HepG2 (cell line): ENCODE data around the gene SRF. TPM values are rescaled to one million over a fixed set of nuclear protein-coding genes. Genes with fewer than 3 reads are reported as not detected.

Source experiments
- CBFB ChIP-seq: sonication (generic); formaldehyde crosslinking; IDR thresholded peaks from 2 replicates; pipeline ENCODE4 v1.4.0; 2020; ENCODE audit warnings: missing genetic modification reagents
- GFI1 ChIP-seq: sonication (generic); formaldehyde crosslinking; IDR thresholded peaks from 2 replicates; pipeline ENCODE4 v1.5.0; 2020; ENCODE audit warnings: missing genetic modification reagents, mild to moderate bottlenecking, borderline replicate concordance
- IKZF4 ChIP-seq: sonication (generic); formaldehyde crosslinking; IDR thresholded peaks from 2 replicates; pipeline ENCODE4 v1.5.1; 2020; ENCODE audit warnings: borderline replicate concordance, mild to moderate bottlenecking, low read depth, missing genetic modification reagents; ENCODE audit errors: not compliant biosample characterization
- NFKB2 ChIP-seq: sonication (generic); formaldehyde crosslinking; IDR thresholded peaks from 2 replicates; pipeline ENCODE4 v1.4.0; 2020; ENCODE audit warnings: missing genetic modification reagents, borderline replicate concordance
- RBFOX2 ChIP-seq: fragments of 200-400 bp; formaldehyde crosslinking; IDR thresholded peaks from 2 replicates; pipeline ENCODE4 v1.6.1; 2017; ENCODE audit warnings: low read depth, mild to moderate bottlenecking, low read length
- REXO4 ChIP-seq: sonication (generic); formaldehyde crosslinking; IDR thresholded peaks from 2 replicates; pipeline ENCODE4 v1.8.0; 2022; ENCODE audit warnings: missing genetic modification reagents, mild to moderate bottlenecking, borderline replicate concordance
- RORA ChIP-seq: sonication (generic); formaldehyde crosslinking; IDR thresholded peaks from 2 replicates; pipeline ENCODE4 v1.5.0; 2020; ENCODE audit warnings: mild to moderate bottlenecking, missing genetic modification reagents, moderate library complexity
- SKI ChIP-seq: fragments of 450-650 bp; IDR thresholded peaks from one replicate; pipeline ENCODE4 v1.6.1; 2018; ENCODE audit warnings: mild to moderate bottlenecking; ENCODE audit not compliant: partially characterized antibody
- TIGD3 ChIP-seq: sonication (generic); formaldehyde crosslinking; IDR thresholded peaks from 2 replicates; pipeline ENCODE4 v1.5.1; 2020; ENCODE audit warnings: mild to moderate bottlenecking, missing genetic modification reagents, borderline replicate concordance
- ZNF609 ChIP-seq: sonication (generic); formaldehyde crosslinking; IDR thresholded peaks from 2 replicates; pipeline ENCODE4 v1.4.0; 2020; ENCODE audit warnings: mild to moderate bottlenecking, missing genetic modification reagents, borderline replicate concordance
- ZNF749 ChIP-seq: sonication (generic); formaldehyde crosslinking; IDR thresholded peaks from 2 replicates; pipeline ENCODE4 v1.8.0; 2022; ENCODE audit warnings: mild to moderate bottlenecking, missing genetic modification reagents, moderate library complexity, borderline replicate concordance
- ZNF83 ChIP-seq: sonication (generic); formaldehyde crosslinking; IDR thresholded peaks from 2 replicates; pipeline ENCODE4 v1.4.0; 2020; ENCODE audit warnings: missing genetic modification reagents, mild to moderate bottlenecking, borderline replicate concordance
- polyA plus RNA-seq, 8 experiments: library from polyadenylated mRNA; depleted of rRNA in 3 of 8; stranded (reverse) in 7 of 8; unstranded in 1 of 8; fragments of >200 nt; fragmentation: Illumina TruSeq in 4 of 8; extraction: Trizol in 4 of 8; gene quantifications; 2 replicates each; pipeline versions ENCODE4 v1.2.1 to v1.2.3, GENCODE V29; 2011 to 2016; ENCODE audit warnings: low read depth in 4 of 8, missing spikeins in 1 of 8, mixed read lengths in 1 of 8; ENCODE audit not compliant: insufficient read depth in 1 of 8
- total RNA-seq, 5 experiments: library from RNA; depleted of rRNA; stranded (reverse); fragments of >200 nt; fragmentation: Illumina TruSeq; extraction: Trizol; gene quantifications; 2 replicates each; pipeline ENCODE4 v1.2.3, GENCODE V29; 2016; ENCODE audit warnings: low read depth in 1 of 5
- TF ChIP-seq, protein P1 (sequence below): sonication (generic); formaldehyde crosslinking; IDR thresholded peaks from 2 replicates; pipeline ENCODE4 v1.4.0; 2020; ENCODE audit warnings: mild to moderate bottlenecking, missing genetic modification reagents
- TF ChIP-seq, protein P2 (sequence below): sonication (generic); formaldehyde crosslinking; IDR thresholded peaks from 2 replicates; pipeline ENCODE4 v1.8.1; 2022; ENCODE audit warnings: mild to moderate bottlenecking, missing genetic modification reagents
- TF ChIP-seq, protein P3 (sequence below): sonication (generic); formaldehyde crosslinking; IDR thresholded peaks from 2 replicates; pipeline ENCODE4 v1.4.0; 2020; ENCODE audit warnings: missing genetic modification reagents, low read depth, mild to moderate bottlenecking, borderline replicate concordance
- TF ChIP-seq, protein P4 (sequence below): sonication (generic); formaldehyde crosslinking; IDR thresholded peaks from 2 replicates; pipeline ENCODE4 v1.5.0; 2020; ENCODE audit warnings: missing genetic modification reagents, mild to moderate bottlenecking, borderline replicate concordance

SRF gene
- total and polyA plus RNA-seq, 2 of the 13 experiments (the other 11 are each of a cell fraction or from before 2014, with no cell fraction given) = 25.5 to 44.1 TPM

- peak; percentile 49 for TF ChIP-seq SKI
- TF ChIP-seq RORA (CRISPR knock-in tag) = no peak
- TF ChIP-seq TIGD3 (CRISPR knock-in tag) = peak; percentile 86; the same call in 1 of the 2 replicates
- peak; percentile 26 for TF ChIP-seq ZNF83
- TF ChIP-seq, protein P1, sequence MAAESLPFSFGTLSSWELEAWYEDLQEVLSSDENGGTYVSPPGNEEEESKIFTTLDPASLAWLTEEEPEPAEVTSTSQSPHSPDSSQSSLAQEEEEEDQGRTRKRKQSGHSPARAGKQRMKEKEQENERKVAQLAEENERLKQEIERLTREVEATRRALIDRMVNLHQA (CRISPR knock-in tag) = no peak
- TF ChIP-seq, protein P2, sequence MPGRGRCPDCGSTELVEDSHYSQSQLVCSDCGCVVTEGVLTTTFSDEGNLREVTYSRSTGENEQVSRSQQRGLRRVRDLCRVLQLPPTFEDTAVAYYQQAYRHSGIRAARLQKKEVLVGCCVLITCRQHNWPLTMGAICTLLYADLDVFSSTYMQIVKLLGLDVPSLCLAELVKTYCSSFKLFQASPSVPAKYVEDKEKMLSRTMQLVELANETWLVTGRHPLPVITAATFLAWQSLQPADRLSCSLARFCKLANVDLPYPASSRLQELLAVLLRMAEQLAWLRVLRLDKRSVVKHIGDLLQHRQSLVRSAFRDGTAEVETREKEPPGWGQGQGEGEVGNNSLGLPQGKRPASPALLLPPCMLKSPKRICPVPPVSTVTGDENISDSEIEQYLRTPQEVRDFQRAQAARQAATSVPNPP (CRISPR knock-in tag) = peak; percentile 96
- TF ChIP-seq NFKB2 (CRISPR knock-in tag) = peak; percentile 96; the same call in 1 of the 2 replicates
- peak; percentile 96 for TF ChIP-seq ZNF749 (CRISPR knock-in tag)
- TF ChIP-seq, protein P3, sequence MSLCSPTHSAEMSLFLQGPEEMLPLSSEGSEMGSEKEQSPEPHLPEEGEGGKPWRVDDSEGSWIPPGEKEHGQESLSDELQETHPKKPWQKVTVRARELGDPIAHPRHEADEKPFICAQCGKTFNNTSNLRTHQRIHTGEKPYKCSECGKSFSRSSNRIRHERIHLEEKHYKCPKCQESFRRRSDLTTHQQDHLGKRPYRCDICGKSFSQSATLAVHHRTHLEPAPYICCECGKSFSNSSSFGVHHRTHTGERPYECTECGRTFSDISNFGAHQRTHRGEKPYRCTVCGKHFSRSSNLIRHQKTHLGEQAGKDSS = peak; percentile 86
- TF ChIP-seq GFI1 (CRISPR knock-in tag) = peak; percentile 77; the same call in 1 of the 2 replicates
- TF ChIP-seq, protein P4, sequence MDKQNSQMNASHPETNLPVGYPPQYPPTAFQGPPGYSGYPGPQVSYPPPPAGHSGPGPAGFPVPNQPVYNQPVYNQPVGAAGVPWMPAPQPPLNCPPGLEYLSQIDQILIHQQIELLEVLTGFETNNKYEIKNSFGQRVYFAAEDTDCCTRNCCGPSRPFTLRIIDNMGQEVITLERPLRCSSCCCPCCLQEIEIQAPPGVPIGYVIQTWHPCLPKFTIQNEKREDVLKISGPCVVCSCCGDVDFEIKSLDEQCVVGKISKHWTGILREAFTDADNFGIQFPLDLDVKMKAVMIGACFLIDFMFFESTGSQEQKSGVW (CRISPR knock-in tag) = 0 out of 2 replicates have a peak, but pooled peaks have one; percentile 37
- peak; percentile 98 for TF ChIP-seq RBFOX2
- TF ChIP-seq ZNF609 (CRISPR knock-in tag) = peak; percentile 55; the same call in 1 of the 2 replicates
- TF ChIP-seq REXO4 = no peak; the same call in 1 of the 2 replicates
- TF ChIP-seq IKZF4 = peak; percentile 77
- TF ChIP-seq CBFB (CRISPR knock-in tag) = peak; percentile 49; the same call in 1 of the 2 replicates
These were observed 58.1 kb downstream of the SRF start, which contains the start of gene DNPH1 (continued) for GRCh38 chr6:43228951-43229802.
